Activated CD4-positive, alpha-beta T cell treated with anti-CD3 and anti-CD28 coated beads, Interleukin-2, Interleukin-6, amounts not matched to agents 100 ng/mL and 50 ng/mL, durations not matched to agents 16 hours and 8 hours (primary cell): ENCODE results near the gene IP6K3.

ENCODE experiments used
- DNase-seq: peaks from one replicate; pipeline ENCODE4 v3.0.0-alpha.2; 2020

Gene IP6K3, protein sequence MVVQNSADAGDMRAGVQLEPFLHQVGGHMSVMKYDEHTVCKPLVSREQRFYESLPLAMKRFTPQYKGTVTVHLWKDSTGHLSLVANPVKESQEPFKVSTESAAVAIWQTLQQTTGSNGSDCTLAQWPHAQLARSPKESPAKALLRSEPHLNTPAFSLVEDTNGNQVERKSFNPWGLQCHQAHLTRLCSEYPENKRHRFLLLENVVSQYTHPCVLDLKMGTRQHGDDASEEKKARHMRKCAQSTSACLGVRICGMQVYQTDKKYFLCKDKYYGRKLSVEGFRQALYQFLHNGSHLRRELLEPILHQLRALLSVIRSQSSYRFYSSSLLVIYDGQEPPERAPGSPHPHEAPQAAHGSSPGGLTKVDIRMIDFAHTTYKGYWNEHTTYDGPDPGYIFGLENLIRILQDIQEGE

DNA sequence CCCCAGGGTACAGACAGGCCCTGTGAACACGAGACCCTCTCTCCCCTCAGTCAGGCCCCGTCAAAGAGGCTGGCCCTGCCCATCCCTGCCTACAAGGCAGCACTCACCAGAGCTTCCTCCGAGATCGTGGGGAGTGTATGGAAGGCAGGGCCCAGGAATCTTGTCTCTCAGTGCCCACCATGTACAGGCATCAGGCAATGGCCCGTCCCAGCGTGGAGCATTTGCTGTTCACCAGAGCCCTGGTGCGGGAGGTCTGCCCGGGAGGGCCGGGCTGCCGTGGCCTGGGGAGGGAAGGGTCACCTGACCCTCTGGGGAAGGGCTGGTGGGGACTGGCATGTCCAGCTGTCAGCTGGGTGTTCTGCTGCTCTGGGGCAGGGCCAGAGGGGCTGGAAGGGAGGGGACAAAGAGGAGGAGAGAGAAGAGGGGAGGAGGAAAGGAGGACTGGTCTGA is at the start of gene IP6K3:
Gene IP6K3 (minus strand): TSS at position 255 of the 450 bp plus-strand sequence. CDS start 11,429 bp downstream, outside the sequence.
- no peak for DNase-seq

DNA sequence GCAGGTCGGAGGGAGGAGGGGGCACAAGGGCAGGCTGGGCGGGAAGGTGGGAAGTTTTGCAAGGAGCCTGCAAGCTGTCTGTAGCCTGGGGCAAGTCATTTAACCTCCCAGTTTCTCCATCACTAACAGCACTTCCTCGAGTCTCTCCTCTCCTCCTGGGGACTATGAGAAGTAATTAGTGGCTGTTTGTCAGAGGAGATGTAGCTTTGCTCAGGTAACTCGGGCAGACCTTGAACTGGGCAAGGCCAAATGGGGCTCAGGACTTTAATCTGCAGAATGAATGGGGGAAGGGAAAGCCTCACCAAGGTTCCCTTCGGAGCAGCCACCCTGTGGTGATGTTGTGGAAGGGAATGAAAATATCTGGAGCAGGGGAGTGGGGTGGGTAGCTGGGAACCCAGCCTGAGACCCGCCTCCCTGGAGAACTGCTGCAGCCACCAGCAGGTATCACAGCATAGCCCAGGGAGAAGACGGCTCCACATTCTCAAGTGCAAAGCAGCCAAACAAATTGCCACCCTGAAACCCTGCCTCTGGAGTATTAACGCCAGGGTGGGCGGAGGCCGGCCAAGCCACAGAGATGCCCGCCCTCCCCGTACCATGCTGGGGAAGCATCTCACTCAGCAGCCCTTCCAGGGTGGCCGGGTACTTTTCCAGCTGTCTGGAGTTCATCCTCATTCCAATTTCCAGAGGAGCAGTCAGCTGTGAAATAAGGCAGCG is 48.4 kb upstream of the IP6K3 start:
- no peak for DNase-seq

DNA sequence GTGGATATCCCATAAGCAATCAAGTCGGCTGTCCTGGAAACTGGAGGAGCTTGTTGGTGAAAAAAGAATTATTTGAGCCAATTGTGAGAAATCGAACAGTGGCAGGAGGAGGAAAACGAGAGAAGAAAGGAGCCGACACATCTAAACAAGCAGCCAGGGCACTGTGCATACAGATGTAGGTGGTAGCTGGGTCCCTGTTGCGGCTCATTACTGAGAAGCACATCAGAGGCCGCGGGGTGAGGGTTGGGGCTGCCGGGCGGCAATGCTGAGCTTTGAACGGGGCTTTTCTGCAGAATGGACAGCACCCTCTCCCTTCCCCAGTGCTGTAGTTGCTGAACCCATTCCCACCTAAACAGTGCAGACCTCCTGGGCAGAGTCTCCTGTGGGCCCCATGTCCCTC is 46.3 kb upstream of the IP6K3 start:
- no peak for DNase-seq

DNA sequence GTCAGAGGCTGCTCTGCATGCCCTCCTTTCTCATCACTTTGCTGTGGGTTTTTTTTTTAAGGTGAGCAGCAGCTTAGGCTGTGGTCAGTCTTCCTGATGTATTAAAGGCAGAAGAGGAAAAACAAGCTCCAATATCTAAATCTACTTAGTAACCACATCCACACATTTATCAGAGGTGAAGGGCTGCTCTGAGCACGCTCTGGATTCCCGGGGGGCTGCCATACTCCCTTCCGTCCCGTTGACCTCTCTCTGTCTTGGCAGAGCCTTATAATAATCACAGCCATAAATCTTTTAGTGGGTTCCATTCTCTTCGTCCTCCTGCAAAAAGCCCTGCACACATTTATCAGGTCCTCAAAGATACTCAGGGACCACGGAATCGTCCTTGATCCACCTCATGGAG is 44.9 kb upstream of the IP6K3 start:
- DNase-seq: no peak

DNA sequence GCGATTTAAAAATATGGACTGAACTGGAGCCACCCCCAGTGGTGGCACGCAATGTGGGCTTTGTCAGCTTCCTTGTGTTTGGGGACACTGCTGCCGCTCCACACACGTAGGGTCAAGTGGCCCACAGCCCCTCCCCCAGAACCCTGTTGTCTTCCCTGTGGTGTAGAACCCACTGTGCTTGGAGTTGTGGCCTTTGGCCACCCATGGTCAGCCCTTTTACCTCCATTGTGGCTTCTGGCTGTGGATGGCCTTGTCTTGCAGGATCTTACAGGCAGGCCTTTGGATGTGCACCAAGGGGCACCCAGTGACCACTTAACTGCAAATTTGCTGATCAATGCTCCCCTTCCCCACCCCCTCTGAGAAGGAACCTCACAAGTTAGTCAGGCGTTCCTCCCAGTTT is 44.2 kb upstream of the IP6K3 start:
- DNase-seq: no peak

DNA sequence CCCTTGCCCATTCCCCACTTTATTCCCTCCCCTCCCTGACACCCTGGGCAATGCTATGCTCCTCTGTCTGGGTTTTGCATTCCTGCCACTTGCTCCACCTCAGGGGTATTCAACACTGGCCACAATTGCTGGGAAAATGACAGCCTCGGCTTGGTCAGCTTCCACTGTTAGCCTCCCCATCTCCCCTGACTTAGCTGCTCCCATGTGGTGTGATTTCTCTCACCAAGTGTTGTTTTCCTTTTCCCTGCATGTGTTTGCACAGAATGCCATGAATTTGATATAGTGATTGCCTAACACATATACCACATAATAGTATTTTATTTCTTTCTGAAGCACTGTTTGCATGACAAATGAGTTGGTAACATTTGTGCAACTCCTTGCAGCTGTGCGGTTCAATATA is 43.7 kb upstream of the IP6K3 start:
- DNase-seq: no peak

DNA sequence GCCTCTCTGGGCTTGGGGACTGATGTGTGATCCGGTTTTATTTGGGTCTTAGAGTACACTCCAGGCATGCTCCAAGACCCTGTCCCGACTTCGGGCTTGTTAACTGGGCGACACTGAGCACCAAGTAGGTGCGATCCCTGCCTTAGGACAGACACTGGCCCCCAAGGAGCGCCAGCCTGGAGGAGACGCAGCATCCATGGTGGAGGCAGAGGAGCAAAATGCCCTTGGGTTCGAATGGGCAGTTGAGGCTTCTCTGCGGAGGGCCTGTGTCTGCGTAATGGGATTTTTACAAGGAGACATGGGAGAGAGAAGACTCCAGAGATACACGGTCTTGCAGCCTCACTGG is 42.8 kb upstream of the IP6K3 start:
- DNase-seq: no peak

DNA sequence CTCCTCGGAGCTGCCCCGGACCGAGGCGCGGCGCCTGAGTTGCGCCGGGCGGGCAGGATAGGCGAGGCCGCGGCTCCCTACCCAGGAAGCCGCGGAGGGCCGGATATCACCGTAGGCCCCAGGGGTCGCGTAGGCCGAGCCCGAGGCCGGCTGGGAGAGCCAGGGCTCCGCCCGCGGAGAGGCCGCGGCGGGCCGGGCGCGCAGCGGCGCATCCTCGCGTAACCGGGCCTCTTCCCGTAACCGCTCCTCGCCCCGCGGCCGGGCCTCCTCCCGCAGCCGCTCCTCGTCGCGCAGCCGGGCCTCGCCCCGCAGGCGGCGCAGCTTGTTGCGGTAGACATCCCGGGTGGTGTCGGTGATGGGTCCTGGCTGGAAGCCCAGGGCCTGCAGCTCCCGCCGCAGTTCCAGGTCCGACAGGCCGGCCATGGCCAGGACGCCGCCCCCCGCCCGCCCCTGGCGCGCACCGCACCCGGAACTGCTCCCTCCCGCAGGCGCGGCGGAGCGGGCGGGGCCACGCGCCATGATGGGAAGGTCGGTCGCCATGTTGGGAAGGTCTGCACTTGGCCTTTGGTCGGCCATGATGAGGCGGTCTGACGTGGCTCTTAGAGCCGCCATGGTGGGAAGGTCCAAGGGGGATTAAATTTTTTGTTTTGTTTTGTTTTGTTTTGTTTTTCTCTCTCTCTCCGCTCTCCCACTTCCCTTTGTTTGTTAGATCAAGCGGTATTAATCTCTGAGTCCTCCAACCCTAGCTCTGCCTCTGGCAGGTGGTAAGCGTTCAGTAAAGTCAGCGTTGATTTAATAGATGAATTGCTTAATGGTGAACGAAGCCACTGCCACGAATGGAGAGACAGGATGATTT is 42.2 kb upstream of the IP6K3 start, which contains the start of gene LEMD2:
Gene LEMD2 (minus strand): TSS at position 437 of the 856 bp plus-strand sequence. CDS start 14 bp downstream, at position 423.
- DNase-seq: peak; percentile 96

DNA sequence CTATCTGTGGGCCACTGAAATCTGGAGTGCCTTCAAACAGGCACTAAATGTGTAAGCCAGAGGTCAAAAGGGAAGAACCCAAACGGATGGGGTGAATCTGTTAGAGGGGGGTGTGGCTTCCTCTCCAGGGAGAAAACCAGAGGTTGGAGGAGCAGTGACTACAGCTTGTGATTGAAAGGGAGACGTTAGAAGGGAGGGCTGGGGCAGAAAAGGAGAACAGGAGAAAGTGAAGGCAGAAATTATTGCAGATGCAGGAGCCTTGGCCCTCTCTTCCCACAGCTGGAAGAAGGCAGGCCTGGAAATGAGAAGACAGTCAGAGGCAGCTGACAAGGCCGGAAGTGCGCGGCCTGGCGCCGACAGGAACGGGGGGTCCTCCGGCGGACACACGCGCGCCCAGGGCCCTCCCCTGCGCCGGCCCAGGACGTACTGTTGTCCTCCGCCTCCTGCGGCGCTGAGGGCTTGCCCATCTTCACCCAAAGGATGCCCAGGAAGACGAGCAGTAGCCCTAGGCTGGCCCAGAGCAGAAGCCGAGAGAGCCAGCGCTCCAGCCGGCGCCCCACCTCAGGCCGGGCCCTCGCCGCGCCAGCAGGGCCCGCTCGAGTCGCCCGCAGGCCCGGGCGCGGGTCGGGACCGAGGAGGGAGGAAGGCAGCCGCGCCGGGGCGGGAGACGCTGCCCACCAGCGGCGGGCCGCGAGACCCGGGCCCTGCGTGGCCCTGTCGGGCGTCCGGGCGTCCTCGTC is 41.4 kb upstream of the IP6K3 start:
- DNase-seq: peak; percentile 83

DNA sequence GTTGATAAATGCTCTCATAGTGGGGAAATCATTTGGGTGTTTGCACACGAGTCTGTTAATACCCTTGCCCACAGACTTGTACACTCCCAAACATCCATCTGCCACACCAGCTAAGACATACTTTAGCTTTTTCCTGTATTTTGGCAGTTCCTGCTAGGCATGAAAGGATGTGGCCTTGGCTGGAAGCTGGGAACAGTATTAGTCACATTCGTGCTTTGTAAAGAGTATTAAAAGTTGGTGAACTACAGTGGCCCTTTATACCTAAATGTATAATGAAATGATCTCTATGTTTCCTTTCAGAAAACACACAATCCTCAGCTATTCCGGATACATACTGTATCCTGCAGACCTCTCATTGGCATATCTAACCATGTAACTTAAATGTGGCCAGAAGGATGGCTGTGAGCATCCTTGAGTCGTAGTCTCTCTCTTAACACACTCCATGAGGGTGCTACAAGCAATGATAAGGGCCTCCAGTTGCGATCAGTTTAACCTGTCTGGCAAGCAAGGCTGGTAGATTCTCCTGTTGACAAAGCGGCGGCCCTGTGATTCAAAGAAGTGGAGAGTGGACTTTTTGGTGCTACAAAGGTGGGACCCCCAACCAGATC is 40.7 kb upstream of the IP6K3 start:
- DNase-seq: no peak

DNA sequence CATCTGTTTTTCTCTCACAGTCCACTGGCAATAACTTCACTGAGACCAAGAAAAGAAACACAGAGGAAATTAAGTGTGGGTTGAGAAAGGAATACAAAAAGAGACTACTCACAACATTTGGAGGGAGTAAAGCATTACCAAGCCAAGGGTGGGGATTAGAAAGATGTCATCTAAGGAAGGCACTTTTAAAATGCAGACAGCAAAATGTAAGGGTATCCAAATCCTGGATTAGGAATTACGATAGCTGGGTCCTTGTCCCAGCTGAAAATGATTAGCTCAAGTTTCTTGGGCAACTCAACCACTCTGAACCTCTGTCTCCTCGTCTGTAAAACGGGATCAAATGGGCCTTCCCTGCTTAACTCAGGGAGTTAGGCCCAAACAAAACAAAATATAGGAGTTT is 40.0 kb upstream of the IP6K3 start:
- no peak for DNase-seq

DNA sequence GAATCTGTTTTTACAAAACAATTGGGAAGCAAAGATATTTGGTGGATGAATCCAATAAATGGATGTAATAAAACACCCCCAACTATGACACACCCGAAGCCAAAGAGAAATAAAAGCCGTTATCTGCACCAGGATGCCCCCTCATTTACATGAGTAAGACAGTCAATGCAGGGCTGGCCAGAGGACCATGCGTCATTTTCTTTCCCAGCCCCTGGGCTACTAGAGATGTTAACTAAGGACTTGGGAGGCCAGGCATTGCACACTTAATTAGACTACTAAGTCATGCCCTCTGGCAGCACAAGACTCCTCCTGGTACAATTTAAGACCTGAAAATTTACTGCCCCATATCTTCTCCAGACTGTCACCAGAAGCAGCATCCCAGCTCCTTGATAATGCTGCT is 39.1 kb upstream of the IP6K3 start:
- DNase-seq: no peak

DNA sequence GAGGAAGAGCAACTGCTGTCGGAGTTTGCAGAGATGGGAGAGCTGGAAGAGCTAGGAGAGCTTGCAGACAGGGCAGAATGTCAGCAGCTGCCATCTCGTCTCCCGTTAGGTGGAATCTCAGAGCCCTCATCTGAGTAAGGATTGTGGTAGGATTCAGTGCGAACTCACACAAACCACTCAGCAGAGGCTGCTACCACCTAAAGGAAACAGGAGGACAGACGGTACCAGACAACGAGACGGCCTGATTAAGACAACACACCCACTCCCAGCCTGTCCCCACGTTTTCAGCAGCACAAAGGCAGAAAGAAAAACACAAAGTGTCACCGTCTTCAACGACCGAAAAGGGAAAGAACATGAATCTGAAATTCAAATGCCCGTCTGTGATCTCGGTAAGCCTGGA is 38.1 kb upstream of the IP6K3 start:
- DNase-seq: no peak

DNA sequence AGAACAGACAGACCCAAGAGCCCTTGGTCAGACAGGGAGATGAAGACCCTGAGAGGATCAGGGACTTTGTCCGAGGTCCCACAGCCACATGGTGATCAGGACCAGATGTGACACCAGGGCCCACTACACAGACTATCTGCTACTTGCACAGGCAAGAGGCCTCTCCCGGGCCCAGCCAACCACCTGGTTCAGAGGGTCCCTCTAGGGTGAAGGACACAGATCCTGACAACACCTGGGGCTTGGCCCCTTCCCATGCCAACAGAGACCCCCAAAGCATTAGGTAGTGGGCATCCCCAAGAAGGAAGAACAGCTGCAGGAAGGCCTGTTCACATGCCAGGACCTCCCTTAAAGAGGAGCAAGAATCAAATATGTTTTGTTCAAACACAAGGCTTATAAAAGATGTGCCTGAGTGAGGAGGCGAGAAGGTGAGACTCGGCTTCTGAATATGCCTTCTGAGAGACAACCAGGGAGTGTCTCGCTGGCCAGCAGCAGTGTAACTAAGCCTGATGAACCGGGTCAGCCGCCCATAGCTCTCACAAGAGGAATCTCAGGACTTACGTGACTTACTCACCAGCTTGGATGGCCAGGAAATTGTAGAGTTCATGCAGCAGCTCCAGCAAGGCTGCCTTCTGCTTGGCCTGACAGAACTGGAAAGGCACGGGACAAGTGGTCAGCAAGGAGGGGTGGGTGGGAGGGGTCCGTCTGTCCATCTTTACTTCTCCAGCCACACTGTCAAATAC is 37.2 kb upstream of the IP6K3 start:
- no peak for DNase-seq

DNA sequence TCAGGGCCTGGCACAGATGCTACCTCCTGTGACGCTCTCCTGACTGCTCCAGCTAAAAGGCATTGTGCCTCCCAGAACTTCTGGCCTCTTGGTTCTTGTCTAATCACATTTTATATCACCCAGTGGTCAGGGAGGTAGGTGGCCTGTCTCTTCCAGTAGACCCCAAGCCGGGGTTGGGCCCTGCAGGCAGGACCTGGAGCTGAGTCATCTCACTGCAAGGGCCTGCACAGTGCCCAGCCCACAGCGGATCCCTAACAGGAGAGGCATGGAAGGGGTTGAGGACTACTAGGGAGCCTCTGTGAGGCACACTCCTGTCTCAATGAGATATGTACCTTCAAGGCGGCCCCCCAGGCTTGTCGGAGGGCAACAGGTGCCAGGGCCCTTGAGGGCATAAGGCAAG is 35.9 kb upstream of the IP6K3 start:
- no peak for DNase-seq

DNA sequence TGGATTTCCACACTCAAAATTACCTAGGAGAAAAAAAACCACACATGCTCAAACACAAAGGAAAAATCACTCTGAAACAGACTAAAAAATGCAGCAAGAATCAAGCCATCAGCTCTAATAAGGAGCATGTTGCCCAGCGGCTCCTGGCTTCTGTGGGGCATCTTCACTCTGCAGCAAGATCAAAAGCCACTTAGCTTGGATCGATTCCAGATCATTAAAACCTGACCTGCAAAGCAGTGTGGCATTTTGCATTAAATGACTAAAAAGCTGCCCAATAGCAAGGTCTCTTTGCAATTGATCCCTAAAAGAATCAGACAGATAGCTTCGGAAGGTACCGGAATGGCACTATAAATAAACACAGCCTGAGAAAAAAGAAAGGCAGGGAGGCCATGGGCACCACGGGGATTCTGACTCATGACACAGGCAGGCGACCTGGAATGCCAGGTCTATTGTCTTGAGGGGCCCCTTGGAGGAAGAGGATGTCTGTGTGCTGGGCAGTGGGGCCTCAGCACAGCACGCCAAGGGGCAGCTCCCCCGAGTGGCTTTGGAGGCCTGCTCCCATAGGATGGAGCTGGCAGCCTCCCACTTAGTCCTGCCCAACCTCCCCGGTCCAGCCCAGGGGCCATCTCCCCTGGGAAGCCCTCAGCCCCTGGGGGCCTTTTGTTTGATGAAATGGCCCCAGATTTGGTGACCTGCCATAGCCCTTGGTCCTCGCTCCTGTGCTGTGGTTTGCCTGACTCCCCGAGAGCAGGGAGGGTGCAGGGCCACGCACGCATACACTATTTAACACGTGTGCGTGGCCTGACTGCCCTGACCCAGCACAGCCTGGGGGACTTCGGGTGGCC is 34.6 kb upstream of the IP6K3 start:
- no peak for DNase-seq

DNA sequence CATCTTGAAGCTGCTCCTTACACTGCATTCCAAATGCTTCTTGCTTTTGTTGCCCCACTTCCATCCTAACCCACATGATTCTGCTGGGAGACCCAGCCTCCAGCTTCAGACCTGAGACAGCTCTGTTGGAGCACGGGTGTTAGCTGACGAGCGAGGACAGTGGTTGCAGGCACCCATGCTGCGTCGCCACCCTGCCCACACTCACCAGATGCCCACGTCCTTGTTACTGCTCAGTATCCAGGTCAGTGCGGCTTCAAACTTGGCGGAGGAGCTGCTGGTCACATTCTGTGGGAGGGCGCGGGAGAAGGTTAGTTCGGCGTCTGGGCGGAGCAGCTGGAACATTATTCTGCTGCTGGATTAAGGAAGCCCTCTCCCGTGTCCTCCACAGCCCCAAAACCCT is 33.2 kb upstream of the IP6K3 start:
- no peak for DNase-seq

DNA sequence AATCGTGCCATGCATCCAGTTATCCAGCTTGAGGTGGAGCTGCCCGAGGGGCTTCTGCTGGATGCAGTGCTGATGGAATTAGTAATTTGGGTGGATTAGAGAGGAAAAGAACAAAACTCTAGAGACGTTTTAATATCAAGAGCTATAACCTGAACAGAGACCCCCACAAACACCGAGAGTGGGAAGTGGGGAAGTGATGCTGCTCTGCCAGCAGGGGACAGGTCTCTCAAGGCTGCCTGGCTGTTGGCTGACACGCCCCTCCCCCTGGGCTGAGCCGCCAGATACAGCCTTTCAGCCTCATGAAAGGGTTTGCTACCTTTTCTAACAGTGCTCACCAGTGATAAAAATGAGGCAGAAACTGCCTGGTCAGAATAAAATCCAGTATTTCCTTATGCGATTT is 32.6 kb upstream of the IP6K3 start:
- DNase-seq: no peak

DNA sequence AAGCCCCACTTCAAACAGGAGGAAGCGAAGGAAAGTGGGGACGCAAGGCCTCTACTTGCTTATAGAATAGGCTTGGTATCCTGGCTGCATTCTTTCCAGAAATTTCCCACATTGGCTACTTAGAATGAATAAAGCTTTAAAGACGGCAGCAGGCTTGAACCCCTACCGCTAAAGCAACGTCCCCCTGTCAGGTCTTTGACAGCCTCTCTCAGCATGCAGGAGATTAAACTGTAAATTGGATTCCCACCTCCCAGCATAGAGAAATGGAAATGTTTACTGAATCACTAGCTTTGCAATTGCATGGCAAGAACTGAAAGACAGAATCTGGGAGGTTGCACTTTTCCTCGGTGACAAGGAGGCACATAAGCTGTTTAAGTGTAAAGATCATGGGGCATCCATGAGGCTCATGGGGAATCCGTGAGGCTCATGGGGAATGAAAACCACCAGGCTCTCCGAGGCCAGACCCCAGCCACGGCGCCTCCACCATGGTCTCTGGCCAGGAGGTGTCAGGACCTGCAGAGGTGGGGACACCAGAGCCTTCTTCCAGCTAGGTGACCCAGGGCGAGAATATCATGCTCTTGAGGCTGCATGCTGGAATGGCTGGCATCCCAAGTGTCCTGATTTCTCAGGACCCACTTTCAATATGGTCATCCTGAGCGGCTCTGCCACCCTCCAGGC is 31.9 kb upstream of the IP6K3 start:
- no peak for DNase-seq
